Subcutaneous adipose tissue (tissue), 4 donors: ENCODE measurements around the gene FHIP2A. TPM values are rescaled to one million over a fixed set of nuclear protein-coding genes. Genes with fewer than 3 reads are reported as not detected.

Source experiments
- total RNA-seq, 4 donors: library from RNA; depleted of rRNA; stranded (reverse); fragments of >200 nt; gene quantifications; one replicate each; pipeline ENCODE4 v1.1.0, GENCODE V29; 2016
- TF ChIP-seq, protein P1 (sequence below): fragments of 450-650 bp; IDR thresholded peaks from one replicate; pipeline ENCODE4 v1.5.1; 2016; ENCODE audit warnings: low read depth, mild to moderate bottlenecking, control low read depth, antibody characterized with exemption, moderate library complexity

FHIP2A gene
- total RNA-seq, 4 donors from 2014 or later = 30.8 to 54.9 (median 41.0) TPM

DNA sequence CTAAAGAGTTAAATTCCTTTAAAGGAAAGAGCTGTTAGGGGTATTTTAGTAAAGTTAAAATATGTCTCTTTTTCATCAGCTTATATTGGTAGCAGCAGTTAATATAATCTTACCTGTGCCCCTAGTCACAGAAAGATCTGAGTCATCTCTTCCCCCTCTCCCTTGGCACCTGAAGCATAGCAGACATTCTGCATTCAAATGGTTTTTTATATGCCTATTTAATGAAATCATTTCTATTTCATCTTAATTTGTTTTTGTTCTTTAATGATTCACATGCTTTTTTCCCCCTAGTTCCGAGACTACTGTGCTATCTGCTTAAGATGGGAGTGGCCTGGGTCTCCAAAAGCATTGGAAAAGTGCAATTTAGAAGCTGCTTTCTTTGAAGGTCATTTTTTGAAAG is 33.3 kb downstream of the FHIP2A start:
- TF ChIP-seq, protein P1, sequence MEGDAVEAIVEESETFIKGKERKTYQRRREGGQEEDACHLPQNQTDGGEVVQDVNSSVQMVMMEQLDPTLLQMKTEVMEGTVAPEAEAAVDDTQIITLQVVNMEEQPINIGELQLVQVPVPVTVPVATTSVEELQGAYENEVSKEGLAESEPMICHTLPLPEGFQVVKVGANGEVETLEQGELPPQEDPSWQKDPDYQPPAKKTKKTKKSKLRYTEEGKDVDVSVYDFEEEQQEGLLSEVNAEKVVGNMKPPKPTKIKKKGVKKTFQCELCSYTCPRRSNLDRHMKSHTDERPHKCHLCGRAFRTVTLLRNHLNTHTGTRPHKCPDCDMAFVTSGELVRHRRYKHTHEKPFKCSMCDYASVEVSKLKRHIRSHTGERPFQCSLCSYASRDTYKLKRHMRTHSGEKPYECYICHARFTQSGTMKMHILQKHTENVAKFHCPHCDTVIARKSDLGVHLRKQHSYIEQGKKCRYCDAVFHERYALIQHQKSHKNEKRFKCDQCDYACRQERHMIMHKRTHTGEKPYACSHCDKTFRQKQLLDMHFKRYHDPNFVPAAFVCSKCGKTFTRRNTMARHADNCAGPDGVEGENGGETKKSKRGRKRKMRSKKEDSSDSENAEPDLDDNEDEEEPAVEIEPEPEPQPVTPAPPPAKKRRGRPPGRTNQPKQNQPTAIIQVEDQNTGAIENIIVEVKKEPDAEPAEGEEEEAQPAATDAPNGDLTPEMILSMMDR = no peak

DNA sequence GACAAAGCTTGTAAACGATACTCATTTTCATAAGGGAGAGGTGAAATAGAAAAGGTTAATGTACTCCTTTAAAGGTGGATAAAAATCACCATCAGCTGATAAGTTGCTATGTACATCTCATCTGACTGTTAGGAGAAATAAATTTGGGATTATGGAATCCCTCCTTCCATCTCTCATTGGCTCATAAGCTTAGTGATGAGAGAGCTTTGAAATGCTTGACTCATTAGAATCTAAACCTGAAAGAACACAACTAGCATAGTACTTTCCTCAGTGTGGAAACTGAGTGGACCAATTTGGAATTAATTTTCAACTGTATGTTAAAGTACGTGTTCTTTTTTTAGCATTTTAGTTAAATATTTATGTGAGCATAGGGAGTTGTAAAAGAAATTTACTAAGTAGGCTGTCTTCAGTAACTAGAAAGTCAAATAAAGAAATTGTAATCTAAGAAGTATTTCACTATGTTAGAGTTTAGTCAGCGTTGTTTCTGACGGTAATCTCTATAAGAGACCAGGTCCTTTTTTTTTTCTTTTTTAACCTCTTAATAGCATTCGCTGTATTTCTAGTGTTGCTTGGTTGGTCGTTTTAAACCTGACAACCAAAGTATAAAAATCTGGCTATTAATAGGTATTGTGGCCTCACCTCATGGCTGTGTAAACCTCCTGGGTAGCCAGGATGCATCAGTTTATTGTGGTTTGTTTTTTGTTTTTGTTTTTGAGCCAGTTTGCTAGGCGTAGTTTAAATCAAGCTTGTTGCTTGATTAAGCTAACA is 34.4 kb downstream of the FHIP2A start:
- TF ChIP-seq, protein P1 = no peak

DNA sequence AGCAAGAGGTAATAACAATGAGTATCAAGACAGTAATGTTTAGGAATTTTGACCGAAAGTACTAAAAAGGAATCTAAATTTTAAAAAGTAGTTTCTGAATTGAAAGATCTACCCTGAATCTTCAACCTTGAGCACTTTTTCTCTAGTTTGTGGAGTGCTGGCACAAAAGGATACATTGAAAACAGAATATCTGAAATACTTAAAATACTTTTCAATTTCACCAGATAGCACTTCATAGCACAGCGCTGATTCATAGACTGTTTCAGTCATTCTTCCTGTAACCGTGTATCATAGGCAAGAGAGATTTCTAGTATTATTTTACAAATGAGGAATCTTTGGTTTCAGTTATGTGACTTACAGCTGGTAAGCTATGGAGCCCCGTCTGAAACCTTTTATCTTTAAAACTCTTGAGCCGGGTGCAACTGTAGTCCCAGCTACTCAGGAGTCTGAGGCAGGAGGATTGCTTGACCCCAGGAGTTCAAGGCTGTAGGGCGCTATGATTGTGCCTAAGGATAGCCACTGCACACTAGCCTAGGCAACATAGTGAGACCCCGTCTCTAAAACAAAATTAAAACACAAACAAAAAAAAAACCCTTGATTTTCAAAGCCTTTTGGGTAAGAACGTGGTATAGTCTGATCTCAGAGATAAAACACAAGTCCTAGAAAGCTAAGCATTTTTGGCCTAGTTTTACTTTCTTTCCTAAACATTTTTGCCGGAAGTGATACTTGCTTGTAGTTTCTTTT is 35.1 kb downstream of the FHIP2A start:
- TF ChIP-seq, protein P1 = no peak

DNA sequence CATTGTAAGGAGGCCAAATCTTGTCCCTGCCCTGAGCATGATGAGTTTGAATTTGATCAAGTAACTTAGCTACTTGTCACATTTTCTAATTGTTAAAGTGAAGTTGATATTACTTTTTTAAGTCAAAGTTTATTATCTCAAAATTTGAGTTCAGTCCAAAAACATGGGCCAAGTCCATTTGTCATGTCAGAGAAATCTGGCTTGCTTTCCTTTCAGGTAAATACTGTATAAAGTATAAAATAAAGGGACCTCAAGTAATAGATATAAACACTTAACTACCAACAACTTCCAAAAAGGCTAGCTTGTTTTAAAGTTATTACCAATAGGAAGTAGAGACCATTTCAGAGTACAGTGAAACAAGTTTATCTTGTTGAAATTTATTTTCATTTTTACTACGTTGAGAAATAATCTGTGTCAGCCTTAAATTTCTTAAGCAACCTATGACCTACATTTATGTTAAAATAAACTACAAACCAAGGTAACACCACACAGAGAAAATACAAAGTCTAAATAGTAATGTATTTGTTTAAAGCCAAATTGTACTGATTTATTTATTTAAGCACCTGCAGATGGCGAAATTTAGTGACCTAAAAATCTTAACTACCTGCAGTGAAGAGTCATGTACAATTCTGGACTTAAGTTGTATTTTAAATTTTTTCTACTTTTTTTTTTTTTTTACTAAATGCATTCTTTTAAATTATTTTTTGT is 36.5 kb downstream of the FHIP2A start:
- TF ChIP-seq, protein P1 = no peak

DNA sequence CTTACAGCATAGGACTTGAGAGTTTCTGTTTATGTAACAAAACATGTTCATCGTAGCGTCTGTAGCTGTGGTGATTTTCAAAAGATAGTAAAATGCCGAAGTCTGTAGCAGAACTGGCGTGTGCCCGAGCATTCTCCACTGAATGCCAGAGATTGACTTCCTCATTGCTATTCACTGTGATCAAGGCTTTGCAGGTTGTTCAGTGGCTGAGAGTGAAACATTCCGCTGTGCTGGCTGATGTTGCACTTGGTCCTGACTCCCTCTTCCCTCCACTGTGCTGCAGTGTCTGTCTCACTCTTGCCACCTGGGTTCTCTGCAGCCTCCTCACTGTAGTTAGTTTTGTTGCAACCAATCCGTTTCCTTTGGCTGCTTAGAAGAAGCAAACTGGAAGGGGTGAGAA is 37.6 kb downstream of the FHIP2A start:
- TF ChIP-seq, protein P1 = no peak

DNA sequence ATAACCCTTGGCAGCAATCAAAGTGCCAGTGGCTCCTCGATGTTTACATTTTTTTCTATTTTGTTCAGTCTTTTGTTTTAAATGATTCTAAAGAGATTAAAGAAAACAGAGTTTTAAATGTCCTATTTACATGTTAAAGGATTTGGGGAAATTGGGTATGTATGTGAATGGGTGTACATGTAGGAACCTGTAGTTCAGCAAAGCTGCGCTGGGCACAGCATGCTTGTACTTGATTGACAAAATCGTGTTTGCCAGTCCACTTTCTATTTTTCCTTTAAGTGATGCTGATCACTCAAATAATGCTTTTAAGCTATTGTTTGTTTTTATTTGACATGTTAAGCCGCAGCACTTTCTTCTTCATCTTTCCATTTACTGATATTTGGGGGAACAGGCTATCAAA is 40.9 kb downstream of the FHIP2A start:
- TF ChIP-seq, protein P1 = no peak

DNA sequence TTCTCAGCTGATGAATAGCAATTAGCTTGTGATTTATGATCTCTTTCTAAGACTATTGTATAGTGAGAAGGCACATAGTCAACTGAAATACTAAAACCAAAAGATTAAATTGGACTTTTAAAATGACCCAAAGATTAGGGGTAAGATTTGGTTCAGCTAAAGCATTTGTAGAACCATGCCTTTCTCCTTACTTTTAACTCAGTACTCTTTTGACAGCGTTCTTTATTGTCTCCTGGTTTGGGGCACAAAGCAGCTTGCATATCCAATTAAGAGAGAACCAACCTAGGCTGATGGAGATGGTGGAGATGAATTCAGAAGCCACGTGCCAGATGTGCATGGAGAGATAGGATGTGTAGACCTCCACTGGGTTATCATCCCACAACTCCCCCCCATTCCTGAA is 45.8 kb downstream of the FHIP2A start:
- TF ChIP-seq, protein P1 = no peak
